MM.1S (cell line): ENCODE results near the gene HMGCLL1.

Experiments
- DNase-seq: peaks from one replicate; pipeline ENCODE4 v3.0.0-alpha.2; 2015
- H2AFZ ChIP-seq: fragments of 300-600 bp; sonication (generic); 2 replicates; pipeline ENCODE4 v1.6.0; 2016; ENCODE audit warnings: antibody characterized with exemption, low read length
- H3F3A ChIP-seq: fragments of 300-600 bp; sonication (generic); 2 replicates; pipeline ENCODE4 v1.6.1; 2016; ENCODE audit warnings: mild to moderate bottlenecking, antibody characterized with exemption, low read length, moderate library complexity, mixed read lengths; ENCODE audit not compliant: insufficient read depth
- H3K27ac ChIP-seq: fragments of 300-600 bp; sonication (generic); 2 replicates; pipeline ENCODE4 v1.5.1; 2016; ENCODE audit warnings: mild to moderate bottlenecking, low read length
- H3K27me3 ChIP-seq: fragments of 300-600 bp; sonication (generic); replicated peaks from 2 replicates; pipeline ENCODE4 v1.6.0; 2016; ENCODE audit warnings: low read length; ENCODE audit not compliant: insufficient read depth
- H3K36me3 ChIP-seq: fragments of 300-600 bp; sonication (generic); replicated peaks from 2 replicates; pipeline ENCODE4 v1.6.1; 2016; ENCODE audit warnings: mild to moderate bottlenecking, low read length, mixed read lengths; ENCODE audit not compliant: insufficient read depth
- H3K4me1 ChIP-seq: fragments of 300-600 bp; sonication (generic); 2 replicates; pipeline ENCODE4 v1.6.1; 2016; ENCODE audit warnings: low read length, mixed read lengths
- H3K4me2 ChIP-seq: fragments of 300-600 bp; sonication (generic); 2 replicates; pipeline ENCODE4 v1.6.0; 2016; ENCODE audit warnings: low read depth, low read length
- H3K4me3 ChIP-seq: fragments of 300-600 bp; sonication (generic); 2 replicates; pipeline ENCODE4 v1.5.1; 2016; ENCODE audit warnings: low read length, mixed read lengths
- H3K79me2 ChIP-seq: fragments of 300-600 bp; sonication (generic); 2 replicates; pipeline ENCODE4 v1.6.1; 2016; ENCODE audit warnings: mixed run types, low read length, mixed read lengths
- H3K9ac ChIP-seq: fragments of 300-600 bp; sonication (generic); 2 replicates; pipeline ENCODE4 v1.6.1; 2016; ENCODE audit warnings: low read length, mixed read lengths
- H3K9me2 ChIP-seq: fragments of 300-600 bp; sonication (generic); replicated peaks from 2 replicates; pipeline ENCODE4 v1.6.1; 2016; ENCODE audit warnings: mild to moderate bottlenecking, low read length, mixed read lengths; ENCODE audit not compliant: insufficient read depth
- H3K9me3 ChIP-seq: fragments of 300-600 bp; sonication (generic); replicated peaks from 2 replicates; pipeline ENCODE4 v1.6.1; 2016; ENCODE audit warnings: mild to moderate bottlenecking, low read length, mixed read lengths; ENCODE audit not compliant: insufficient read depth
- H4K20me1 ChIP-seq: fragments of 300-600 bp; sonication (generic); 2 replicates; pipeline ENCODE4 v1.6.1; 2016; ENCODE audit warnings: mild to moderate bottlenecking, low read length, moderate library complexity, mixed read lengths; ENCODE audit not compliant: insufficient read depth
- CTCF ChIP-seq: fragments of 300-600 bp; sonication (generic); IDR thresholded peaks from 2 replicates; pipeline ENCODE4 v1.5.1; 2016; ENCODE audit warnings: antibody characterized with exemption, low read length, mixed read lengths
- EZH2 ChIP-seq: fragments of 300-600 bp; sonication (generic); optimal IDR thresholded peaks from 2 replicates; pipeline ENCODE3; 2017; ENCODE audit warnings: low read depth, mild to moderate bottlenecking, antibody characterized with exemption, low read length, mixed read lengths
- EZH2phosphoT487 ChIP-seq: fragments of 300-600 bp; sonication (generic); IDR thresholded peaks from 2 replicates; pipeline ENCODE4 v1.6.1; 2018; ENCODE audit warnings: antibody characterized with exemption, low read length

HMGCLL1 gene

GRCh38 chr6:55617272-55617671 is 38.3 kb upstream of the HMGCLL1 start:
- H4K20me1 ChIP-seq: no peaks in the 10 kb centered on the region
- H3K9ac ChIP-seq: no peak overlapping the region
- DNase-seq: peak; percentile 27
- no peak overlapping the region for H3K4me2 ChIP-seq
- H3K27me3 ChIP-seq: no peaks in the 10 kb centered on the region
- no peak overlapping the region for H3K27ac ChIP-seq
- H3K4me3 ChIP-seq: no peak overlapping the region
- H2AFZ ChIP-seq: no peak overlapping the region
- H3K9me3 ChIP-seq: no peaks in the 10 kb centered on the region
- H3F3A ChIP-seq: no peaks in the 10 kb centered on the region
- H3K4me1 ChIP-seq: no peaks in the 10 kb centered on the region
- TF ChIP-seq CTCF (peak; percentile 57), EZH2phosphoT487 (no peak)
- H3K9me2 ChIP-seq: no peaks in the 10 kb centered on the region
- H3K79me2 ChIP-seq: no peaks in the 10 kb centered on the region
- no peaks in the 10 kb centered on the region for H3K36me3 ChIP-seq

- no peaks in the 10 kb centered on the region for H3F3A ChIP-seq
- H3K27ac ChIP-seq: no peak overlapping the region
- no peak for DNase-seq
- H3K9me3 ChIP-seq: no peaks in the 10 kb centered on the region
- H3K4me2 ChIP-seq: no peak overlapping the region
- no peaks in the 10 kb centered on the region for H4K20me1 ChIP-seq
- H2AFZ ChIP-seq: no peak overlapping the region
- H3K79me2 ChIP-seq: no peaks in the 10 kb centered on the region
- no peak for TF ChIP-seq EZH2phosphoT487
- TF ChIP-seq CTCF: no peak
- TF ChIP-seq EZH2: no peak
- H3K9me2 ChIP-seq: no peaks in the 10 kb centered on the region
- no peaks in the 10 kb centered on the region for H3K36me3 ChIP-seq
- no peak overlapping the region for H3K4me3 ChIP-seq
- H3K9ac ChIP-seq: no peak overlapping the region
- no peaks in the 10 kb centered on the region for H3K4me1 ChIP-seq
- H3K27me3 ChIP-seq: no peaks in the 10 kb centered on the region
Measured at GRCh38 chr6:55604021-55604420, 25.0 kb upstream of the HMGCLL1 start.

- no peak overlapping the region for H3K27ac ChIP-seq
- no peaks in the 10 kb centered on the region for H3K9me2 ChIP-seq
Measured at GRCh38 chr6:55601120-55601519, 22.1 kb upstream of the HMGCLL1 start.

More at GRCh38 chr6:55601120-55601519, 22.1 kb upstream of the HMGCLL1 start:
- Histone ChIP-seq H3K79me2 (no peaks in the 10 kb centered on the region), H4K20me1 (no peaks in the 10 kb centered on the region), H3K9me3 (no peaks in the 10 kb centered on the region), H3K4me1 (no peaks in the 10 kb centered on the region), H3K27me3 (no peaks in the 10 kb centered on the region), H2AFZ (no peak overlapping the region), H3F3A (no peaks in the 10 kb centered on the region), H3K4me3 (no peak overlapping the region), H3K9ac (no peak overlapping the region), H3K4me2 (no peak overlapping the region), H3K36me3 (no peaks in the 10 kb centered on the region)
- no peak for DNase-seq
- TF ChIP-seq EZH2phosphoT487 (no peak), CTCF (no peak), EZH2 (no peak)
